ENCODE results near the gene MACROD2. TPM values are rescaled to one million over a fixed set of nuclear protein-coding genes. Genes with fewer than 3 reads are reported as not detected.

Gene MACROD2
- total RNA-seq, 1 experiment from 2014 or later = 3.7 TPM

GRCh38 chr20:16036331-16036730 is 2041.0 kb downstream of the MACROD2 start:
- CTCF ChIA-PET = no interaction called here
- no peaks in the 10 kb centered on the region for H3K79me2 ChIP-seq (ENCODE audit: insufficient read depth, low read length)
- ATAC-seq (no peak), DNase-seq (ENCODE audit: low read depth, low spot score) (no peak)
- H3K9ac ChIP-seq (ENCODE audit: low read length) = no peak overlapping the region
- H3K36me3 ChIP-seq (ENCODE audit: control insufficient read depth in 1 of 2, insufficient read depth in 2 of 2, low read length in 2 of 2) = no peaks in the 10 kb centered on the region
- intact Hi-C loops (cut with micrococcal nuclease) = no loop called here
- BruUV-seq (replicated peaks) = no TSS peak
- H3K4me2 ChIP-seq (ENCODE audit: low read length) = no peak overlapping the region
- no peaks in the 10 kb centered on the region for H4K20me1 ChIP-seq (ENCODE audit: insufficient read depth)
- H3K9me3 ChIP-seq (ENCODE audit: control insufficient read depth in 1 of 2, insufficient read depth in 1 of 2, low read depth in 1 of 2, low read length in 2 of 2) = peaks cover 4 to 9% of the 10 kb centered on the region in 2 experiments; a peak in 2 of 4 replicates
- H3K4me3 ChIP-seq (replicated peaks in 1 of 2; ENCODE audit: low read depth in 1 of 2, low read length in 2 of 2) = no peak overlapping the region
- RAD21 ChIA-PET (ENCODE audit: low non-redundant PET in 1 of 2, low total read pairs in 2 of 2, uncharacterized antibody in 2 of 2, unreplicated experiment in 2 of 2) = no interaction called here
- H3K4me1 ChIP-seq (ENCODE audit: control insufficient read depth in 1 of 2, insufficient read depth in 2 of 2, low read length in 2 of 2) = no peaks in the 10 kb centered on the region
- no peak overlapping the region for H2AFZ ChIP-seq (ENCODE audit: low read depth, low read length, poor library complexity, severe bottlenecking)
- POLR2A ChIA-PET = no interaction called here
- H3K9me2 ChIP-seq (ENCODE audit: insufficient read depth) = no peaks in the 10 kb centered on the region
- H3K27ac ChIP-seq (ENCODE audit: low read depth, low read length) = no peak overlapping the region
- no peak for TF ChIP-seq POLR2AphosphoS5 (IDR thresholded peaks at IDR 0.05; ENCODE audit: low read depth, low read length)
- no peak for TF ChIP-seq EZH2 (IDR thresholded peaks at IDR 0.05)
- TF ChIP-seq MAX (IDR thresholded peaks at IDR 0.05) = no peak
- H3K27me3 ChIP-seq (ENCODE audit: insufficient read depth, low read length) = no peaks in the 10 kb centered on the region

- no peaks in the 10 kb centered on the region for H3K4me1 ChIP-seq (ENCODE audit: control insufficient read depth in 1 of 2, insufficient read depth in 2 of 2, low read length in 2 of 2)
- ATAC-seq = no peak
- no TSS peak for BruUV-seq (replicated peaks)
- TF ChIP-seq ZBTB33 (IDR thresholded peaks at IDR 0.05; ENCODE audit: extremely low read depth, insufficient replicate concordance, low read length) (no peak), ATF3 (IDR thresholded peaks at IDR 0.05) (no peak), MAX (IDR thresholded peaks at IDR 0.05) (no peak), EZH2 (IDR thresholded peaks at IDR 0.05) (no peak), FOSL1 (IDR thresholded peaks at IDR 0.05; ENCODE audit: low read depth) (no peak), REST (IDR thresholded peaks at IDR 0.05; ENCODE audit: low read depth) (no peak), RAD21 (IDR thresholded peaks at IDR 0.05; ENCODE audit: low read depth) (no peak), CTCF (IDR thresholded peaks at IDR 0.05 in 2 of 3, conservative IDR thresholded peaks at IDR 0.05 in 1 of 3; ENCODE audit: borderline replicate concordance in 1 of 3, insufficient read depth in 1 of 3, low read depth in 2 of 3, low read length in 2 of 3) (no peak), ZNF274 (IDR thresholded peaks at IDR 0.05; ENCODE audit: low read depth, low read length) (no peak), JUND (IDR thresholded peaks at IDR 0.05) (no peak), CEBPB (IDR thresholded peaks at IDR 0.05; ENCODE audit: low read depth) (no peak)
These were observed 2045.4 kb downstream of the MACROD2 start for GRCh38 chr20:16040742-16041141.

More at GRCh38 chr20:16040742-16041141, 2045.4 kb downstream of the MACROD2 start:
- no peaks in the 10 kb centered on the region for H3K9me2 ChIP-seq (ENCODE audit: insufficient read depth)
- H3K36me3 ChIP-seq (ENCODE audit: control insufficient read depth in 1 of 2, insufficient read depth in 2 of 2, low read length in 2 of 2) = no peaks in the 10 kb centered on the region
- CTCF ChIA-PET = no interaction called here
- no peak overlapping the region for H2AFZ ChIP-seq (ENCODE audit: low read depth, low read length, poor library complexity, severe bottlenecking)
- no peak for DNase-seq (ENCODE audit: low read depth, low spot score)
- POLR2A ChIA-PET = no interaction called here
- H3K4me3 ChIP-seq (replicated peaks in 1 of 2; ENCODE audit: low read depth in 1 of 2, low read length in 2 of 2) = no peak overlapping the region
- H3K9me3 ChIP-seq (ENCODE audit: control insufficient read depth in 1 of 2, insufficient read depth in 1 of 2, low read depth in 1 of 2, low read length in 2 of 2) = peaks cover 3 to 4% of the 10 kb centered on the region in 2 experiments; a peak in 2 of 4 replicates
- no peak overlapping the region for H3K27ac ChIP-seq (ENCODE audit: low read depth, low read length)
- RAD21 ChIA-PET (ENCODE audit: low non-redundant PET in 1 of 2, low total read pairs in 2 of 2, uncharacterized antibody in 2 of 2, unreplicated experiment in 2 of 2) = no interaction called here
- H4K20me1 ChIP-seq (ENCODE audit: insufficient read depth) = no peaks in the 10 kb centered on the region
- no peak overlapping the region for H3K4me2 ChIP-seq (ENCODE audit: low read length)
- H3K79me2 ChIP-seq (ENCODE audit: insufficient read depth, low read length) = no peaks in the 10 kb centered on the region
- intact Hi-C loops (cut with micrococcal nuclease) = no loop called here
- H3K27me3 ChIP-seq (ENCODE audit: insufficient read depth, low read length) = no peaks in the 10 kb centered on the region
- no peak overlapping the region for H3K9ac ChIP-seq (ENCODE audit: low read length)

All from HCT116 (cell line).